PC-9 (cell line): ENCODE measurements around the gene TMEM187.

ENCODE experiments used
- EZH2 ChIP-seq: fragments of 200-600 bp; sonication (generic); IDR thresholded peaks from 2 replicates; pipeline ENCODE4 v1.8.0; 2017; ENCODE audit warnings: antibody characterized with exemption, low read depth
- TF ChIP-seq, protein P1 (sequence below): fragments of 200-600 bp; sonication (generic); conservative IDR thresholded peaks from 2 replicates; pipeline ENCODE4 v1.6.1; 2017; ENCODE audit warnings: mixed run types, antibody characterized with exemption, mild to moderate bottlenecking, moderate library complexity

DNA sequence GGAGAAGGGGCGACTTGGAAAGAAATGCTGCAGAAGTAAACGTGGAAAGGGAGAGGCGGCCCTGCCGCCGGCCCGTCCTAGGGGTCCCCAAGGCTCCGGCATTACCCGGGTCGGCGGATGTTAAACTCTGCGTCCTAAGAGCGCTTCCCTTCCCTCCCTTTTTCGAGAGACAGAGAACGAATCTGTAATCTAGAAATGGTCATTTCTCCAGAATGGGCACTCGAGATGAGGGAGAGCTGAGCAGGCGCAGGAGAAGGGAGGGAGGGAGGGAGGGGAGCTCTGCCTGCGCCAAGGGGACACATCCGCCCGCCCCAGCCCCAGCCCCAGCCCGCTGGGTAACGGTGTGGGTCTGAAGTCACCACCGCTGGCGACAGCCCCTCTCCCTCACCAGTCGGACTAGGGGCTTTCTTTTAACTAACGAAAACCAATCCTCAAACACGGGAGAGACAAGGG, 2.6 kb upstream of the TMEM187 start:
- TF ChIP-seq, protein P1, sequence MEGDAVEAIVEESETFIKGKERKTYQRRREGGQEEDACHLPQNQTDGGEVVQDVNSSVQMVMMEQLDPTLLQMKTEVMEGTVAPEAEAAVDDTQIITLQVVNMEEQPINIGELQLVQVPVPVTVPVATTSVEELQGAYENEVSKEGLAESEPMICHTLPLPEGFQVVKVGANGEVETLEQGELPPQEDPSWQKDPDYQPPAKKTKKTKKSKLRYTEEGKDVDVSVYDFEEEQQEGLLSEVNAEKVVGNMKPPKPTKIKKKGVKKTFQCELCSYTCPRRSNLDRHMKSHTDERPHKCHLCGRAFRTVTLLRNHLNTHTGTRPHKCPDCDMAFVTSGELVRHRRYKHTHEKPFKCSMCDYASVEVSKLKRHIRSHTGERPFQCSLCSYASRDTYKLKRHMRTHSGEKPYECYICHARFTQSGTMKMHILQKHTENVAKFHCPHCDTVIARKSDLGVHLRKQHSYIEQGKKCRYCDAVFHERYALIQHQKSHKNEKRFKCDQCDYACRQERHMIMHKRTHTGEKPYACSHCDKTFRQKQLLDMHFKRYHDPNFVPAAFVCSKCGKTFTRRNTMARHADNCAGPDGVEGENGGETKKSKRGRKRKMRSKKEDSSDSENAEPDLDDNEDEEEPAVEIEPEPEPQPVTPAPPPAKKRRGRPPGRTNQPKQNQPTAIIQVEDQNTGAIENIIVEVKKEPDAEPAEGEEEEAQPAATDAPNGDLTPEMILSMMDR = no peak
- TF ChIP-seq EZH2 = no peak
